ENCODE measurements around the gene KATNA1. TPM values are rescaled to one million over a fixed set of nuclear protein-coding genes. Genes with fewer than 3 reads are reported as not detected.
A peak's percentile ranks its signal among the peaks of the same experiment; 100 is the strongest.

KATNA1 gene
- total and polyA plus RNA-seq, 5 donors = 9.9 to 13.4 (median 12.8) TPM

DNA sequence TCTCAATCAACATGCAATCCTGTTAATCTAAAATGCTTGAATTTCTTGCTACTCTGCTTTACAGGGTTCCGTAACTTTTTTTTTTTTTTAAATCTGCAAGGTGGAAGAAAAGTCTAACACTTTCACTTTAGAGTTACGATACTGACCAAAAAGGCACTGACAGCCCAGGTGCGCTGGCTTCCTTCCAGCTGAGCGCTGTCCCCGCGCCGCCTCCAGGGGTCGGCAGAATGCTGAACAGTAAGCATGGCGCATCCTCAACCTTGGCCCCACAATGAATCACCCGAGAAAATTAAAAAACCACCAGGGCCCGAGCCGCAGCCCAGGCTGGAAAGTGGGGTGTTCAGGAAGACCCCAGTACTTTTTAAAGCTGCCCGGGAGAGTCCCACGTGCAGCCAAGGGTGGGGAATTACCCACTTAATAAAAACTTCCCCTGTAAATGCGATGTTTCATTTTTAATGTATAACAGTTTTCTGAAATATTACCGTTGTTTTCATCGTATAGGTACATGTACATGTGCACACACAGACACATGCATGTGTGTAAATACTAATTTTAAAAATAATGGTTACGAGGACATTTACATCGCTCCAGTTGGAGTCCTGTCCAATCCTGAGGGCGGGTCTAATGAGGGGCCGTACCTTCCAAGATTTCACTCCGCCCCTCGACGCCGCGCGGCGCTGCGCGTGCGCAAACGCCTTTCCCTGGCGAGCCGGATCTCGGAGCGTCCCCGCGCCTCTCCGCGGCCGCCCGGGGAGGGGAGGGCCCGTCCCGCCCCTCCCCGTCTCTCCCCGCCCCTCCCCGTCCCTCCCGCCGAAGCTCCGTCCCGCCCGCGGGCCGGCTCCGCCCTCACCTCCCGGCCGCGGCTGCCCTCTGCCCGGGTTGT lies 82.7 kb downstream of the KATNA1 start, which contains the start of gene GINM1:
Gene GINM1 (plus strand): TSS at position 849 of the 883 bp plus-strand sequence. CDS start 40 bp downstream, outside the sequence.
- no peaks in the 10 kb centered on the region for H3K4me1 ChIP-seq (ENCODE audit: control insufficient read depth, insufficient read depth, low read length)
- no peaks in the 10 kb centered on the region for H3K27me3 ChIP-seq (ENCODE audit: control insufficient read depth, insufficient read depth)
- intact Hi-C loops (cut with DNase I) = no loop called here
- DNase-seq (peak; percentile 93 to 98 (median 97)), ATAC-seq (peak; percentile 97 to 98)
- peak within 1 kb of the TSS; percentile 98 for H3K4me3 ChIP-seq (ENCODE audit: low read length)
- peak within 1 kb of the TSS; percentile 97 for H3K27ac ChIP-seq (ENCODE audit: low read length)
- under 1% methylated on average over 58 of the region's 59 CpGs for WGBS
- no peaks in the 10 kb centered on the region for H3K9me3 ChIP-seq (ENCODE audit: control insufficient read depth, low read length)

- H3K27me3 ChIP-seq (ENCODE audit: control insufficient read depth, insufficient read depth) = no peaks in the 10 kb centered on the region
- no peaks in the 10 kb centered on the region for H3K9me3 ChIP-seq (ENCODE audit: control insufficient read depth, low read length)
- no peaks in the 10 kb centered on the region for H3K4me1 ChIP-seq (ENCODE audit: control insufficient read depth, insufficient read depth, low read length)
- intact Hi-C loops (cut with DNase I) = no loop called here
- H3K27ac ChIP-seq (ENCODE audit: low read length) = no peak overlapping the region
- 72% methylated on average over 3 of the region's 3 CpGs for WGBS
- no peak overlapping the region for H3K4me3 ChIP-seq (ENCODE audit: low read length)
- DNase-seq (no peak), ATAC-seq (no peak)
These were observed 84.6 kb downstream of the KATNA1 start for GRCh38 chr6:149563928-149564325.

GRCh38 chr6:149563203-149563927 lies 85.1 kb downstream of the KATNA1 start:
- DNase-seq (no peak), ATAC-seq (no peak)
- Histone ChIP-seq H3K4me1 (ENCODE audit: control insufficient read depth, insufficient read depth, low read length) (no peaks in the 10 kb centered on the region), H3K27me3 (ENCODE audit: control insufficient read depth, insufficient read depth) (no peaks in the 10 kb centered on the region), H3K4me3 (ENCODE audit: low read length) (no peak overlapping the region), H3K9me3 (ENCODE audit: control insufficient read depth, low read length) (no peaks in the 10 kb centered on the region), H3K27ac (ENCODE audit: low read length) (no peak overlapping the region)
- intact Hi-C loops (cut with DNase I) = no loop called here
- 86% methylated on average over 5 of the region's 5 CpGs for WGBS

GRCh38 chr6:149560736-149561135 lies 87.8 kb downstream of the KATNA1 start:
- ATAC-seq (no peak), DNase-seq (no peak)
- Histone ChIP-seq H3K27me3 (ENCODE audit: control insufficient read depth, insufficient read depth) (no peaks in the 10 kb centered on the region), H3K27ac (ENCODE audit: low read length) (no peak overlapping the region), H3K4me3 (ENCODE audit: low read length) (no peak overlapping the region), H3K9me3 (ENCODE audit: control insufficient read depth, low read length) (no peaks in the 10 kb centered on the region), H3K4me1 (ENCODE audit: control insufficient read depth, insufficient read depth, low read length) (no peaks in the 10 kb centered on the region)
- intact Hi-C loops (cut with DNase I) = no loop called here
- 57% methylated on average over 3 of the region's 3 CpGs for WGBS

- WGBS = 64% methylated on average over 2 of the region's 2 CpGs
- Histone ChIP-seq H3K4me1 (ENCODE audit: control insufficient read depth, insufficient read depth, low read length) (no peaks in the 10 kb centered on the region), H3K9me3 (ENCODE audit: control insufficient read depth, low read length) (no peaks in the 10 kb centered on the region), H3K4me3 (ENCODE audit: low read length) (no peak overlapping the region), H3K27me3 (ENCODE audit: control insufficient read depth, insufficient read depth) (no peaks in the 10 kb centered on the region), H3K27ac (ENCODE audit: low read length) (no peak overlapping the region)
- DNase-seq (no peak), ATAC-seq (no peak)
- intact Hi-C loops (cut with DNase I) = no loop called here
These were observed 89.1 kb downstream of the KATNA1 start for GRCh38 chr6:149559389-149559788.

- H3K4me1 ChIP-seq (ENCODE audit: control insufficient read depth, insufficient read depth, low read length) = no peaks in the 10 kb centered on the region
- no peaks in the 10 kb centered on the region for H3K27me3 ChIP-seq (ENCODE audit: control insufficient read depth, insufficient read depth)
- no peak overlapping the region for H3K27ac ChIP-seq (ENCODE audit: low read length)
- no peaks in the 10 kb centered on the region for H3K9me3 ChIP-seq (ENCODE audit: control insufficient read depth, low read length)
- DNase-seq (no peak), ATAC-seq (no peak)
- no peak overlapping the region for H3K4me3 ChIP-seq (ENCODE audit: low read length)
- intact Hi-C loops (cut with DNase I) = no loop called here
These were observed 90.5 kb downstream of the KATNA1 start for GRCh38 chr6:149558029-149558428.

DNA sequence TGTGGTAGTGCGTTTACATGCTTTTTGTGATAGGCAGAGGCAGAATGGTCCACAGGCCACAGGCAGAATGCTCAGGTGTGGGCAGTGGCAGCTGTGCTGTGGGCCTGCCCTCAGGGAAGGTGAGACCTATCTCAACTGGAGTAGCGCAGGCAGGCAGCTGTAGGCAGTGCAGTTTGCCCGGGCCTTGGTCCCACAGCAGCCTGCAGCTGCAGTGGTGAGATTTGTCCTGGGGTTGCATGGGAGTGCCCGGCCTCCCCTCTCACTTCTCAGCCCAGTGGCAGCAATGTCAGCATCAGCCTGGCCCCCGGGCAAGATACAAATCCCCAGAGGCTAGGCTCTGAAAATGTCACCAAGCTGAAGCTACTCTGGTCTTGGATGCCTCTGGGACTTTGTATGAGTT lies 96.6 kb downstream of the KATNA1 start:
- H3K9me3 ChIP-seq (ENCODE audit: control insufficient read depth, low read length) = no peaks in the 10 kb centered on the region
- H3K4me3 ChIP-seq (ENCODE audit: low read length) = no peak overlapping the region
- H3K27me3 ChIP-seq (ENCODE audit: control insufficient read depth, insufficient read depth) = no peaks in the 10 kb centered on the region
- ATAC-seq (peak in 1 of 2 donors; percentile 45), DNase-seq (no peak)
- 65% methylated on average over 5 of the region's 5 CpGs for WGBS
- intact Hi-C loops (cut with DNase I) = no loop called here
- no peak overlapping the region for H3K27ac ChIP-seq (ENCODE audit: low read length)
- no peaks in the 10 kb centered on the region for H3K4me1 ChIP-seq (ENCODE audit: control insufficient read depth, insufficient read depth, low read length)

DNA sequence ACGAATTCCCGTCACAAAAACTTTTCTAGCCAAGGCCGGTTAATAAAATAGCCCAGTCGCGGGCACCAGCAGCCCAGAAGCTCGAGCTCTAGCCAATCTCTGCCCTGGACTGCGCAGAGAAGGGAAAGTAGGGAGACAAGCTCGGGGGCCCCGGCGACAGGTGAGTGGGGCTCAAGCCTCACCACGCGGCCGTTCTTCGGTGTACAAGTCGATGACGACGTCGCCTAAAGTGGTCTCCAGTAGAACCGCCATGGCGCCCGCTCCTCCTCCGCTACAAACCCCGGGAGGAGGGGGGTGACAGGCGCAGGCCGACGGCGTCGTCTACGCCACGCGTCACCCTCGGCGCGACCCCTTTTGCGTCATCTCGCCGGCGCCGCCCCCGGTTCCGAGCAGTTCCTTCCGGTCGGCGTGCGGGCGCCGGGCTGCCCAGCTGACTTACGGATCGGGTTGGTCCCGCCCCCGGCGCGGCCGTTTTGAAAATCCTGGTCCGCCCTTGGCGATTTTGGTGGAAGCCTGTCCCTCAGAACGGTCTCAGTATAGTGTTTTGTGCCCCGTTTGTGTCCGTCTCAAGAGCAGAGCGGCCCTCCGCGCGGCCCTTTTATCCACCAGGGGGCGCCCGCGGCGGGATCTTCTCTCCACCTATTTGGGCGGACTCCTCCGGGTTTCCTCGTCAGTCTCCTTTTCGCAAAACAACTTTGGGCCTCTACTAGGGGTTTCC lies 102.6 kb downstream of the KATNA1 start, which contains the start of gene PPIL4:
Gene PPIL4 (minus strand): TSS at position 290 of the 718 bp plus-strand sequence. CDS start 38 bp downstream, at position 252.
- no peaks in the 10 kb centered on the region for H3K9me3 ChIP-seq (ENCODE audit: control insufficient read depth, low read length)
- no peaks in the 10 kb centered on the region for H3K4me1 ChIP-seq (ENCODE audit: control insufficient read depth, insufficient read depth, low read length)
- WGBS = under 1% methylated on average over 71 of the region's 71 CpGs
- peak within 1 kb of the TSS; percentile 91 for H3K27ac ChIP-seq (ENCODE audit: low read length)
- intact Hi-C loops (cut with DNase I) = no loop called here
- DNase-seq = peak; percentile 98 to 99 (median 99)
- ATAC-seq = peak; percentile 98 to 99
- H3K4me3 ChIP-seq (ENCODE audit: low read length) = peak within 1 kb of the TSS; percentile 87
- H3K27me3 ChIP-seq (ENCODE audit: control insufficient read depth, insufficient read depth) = no peaks in the 10 kb centered on the region

GRCh38 chr6:149545258-149545753 lies 103.2 kb downstream of the KATNA1 start:
- intact Hi-C loops (cut with DNase I) = no loop called here
- H3K4me3 ChIP-seq (ENCODE audit: low read length) = peak overlapping the region; percentile 87
- H3K27me3 ChIP-seq (ENCODE audit: control insufficient read depth, insufficient read depth) = no peaks in the 10 kb centered on the region
- H3K4me1 ChIP-seq (ENCODE audit: control insufficient read depth, insufficient read depth, low read length) = no peaks in the 10 kb centered on the region
- ATAC-seq (peak; percentile 42 to 61), DNase-seq (peak; percentile 49 to 68 (median 65))
- no peaks in the 10 kb centered on the region for H3K9me3 ChIP-seq (ENCODE audit: control insufficient read depth, low read length)
- under 1% methylated on average over 16 of the region's 16 CpGs for WGBS
- peak overlapping the region; percentile 91 for H3K27ac ChIP-seq (ENCODE audit: low read length)
